OCI-LY3 (cell line): ENCODE data around the gene GRM8.

ENCODE experiments used
- EZH2phosphoT487 ChIP-seq: fragments of 200-600 bp; shearing (Covaris generic); IDR thresholded peaks from 2 replicates; pipeline ENCODE4 v1.6.1; 2018; ENCODE audit warnings: antibody characterized with exemption, mixed run types, low read depth
- TF ChIP-seq, protein P1 (sequence below): fragments of 200-600, 300-600 bp; sonication (generic); IDR thresholded peaks from 2 replicates; pipeline ENCODE4 v1.5.1; 2014; ENCODE audit warnings: antibody characterized with exemption, low read length, low read depth

DNA sequence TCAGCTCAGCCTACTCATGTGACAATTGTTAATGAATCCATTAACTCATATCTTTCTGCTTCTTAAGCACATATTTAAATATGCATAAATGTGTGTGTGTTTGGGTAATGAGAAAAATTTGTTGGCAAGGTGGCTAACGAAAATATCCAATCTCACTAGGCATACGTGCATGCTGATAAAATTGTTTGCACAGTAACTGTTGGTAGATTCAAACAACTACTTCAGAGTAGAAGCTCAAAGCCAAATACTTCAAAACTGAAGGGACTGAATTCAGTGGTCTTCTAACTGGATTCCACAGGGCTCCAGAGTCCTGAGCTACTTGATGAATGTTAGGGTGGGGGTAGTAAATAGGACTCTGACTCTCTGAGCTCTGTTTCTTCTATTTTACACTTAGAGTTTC is 757.0 kb downstream of the GRM8 start:
- TF ChIP-seq, protein P1, sequence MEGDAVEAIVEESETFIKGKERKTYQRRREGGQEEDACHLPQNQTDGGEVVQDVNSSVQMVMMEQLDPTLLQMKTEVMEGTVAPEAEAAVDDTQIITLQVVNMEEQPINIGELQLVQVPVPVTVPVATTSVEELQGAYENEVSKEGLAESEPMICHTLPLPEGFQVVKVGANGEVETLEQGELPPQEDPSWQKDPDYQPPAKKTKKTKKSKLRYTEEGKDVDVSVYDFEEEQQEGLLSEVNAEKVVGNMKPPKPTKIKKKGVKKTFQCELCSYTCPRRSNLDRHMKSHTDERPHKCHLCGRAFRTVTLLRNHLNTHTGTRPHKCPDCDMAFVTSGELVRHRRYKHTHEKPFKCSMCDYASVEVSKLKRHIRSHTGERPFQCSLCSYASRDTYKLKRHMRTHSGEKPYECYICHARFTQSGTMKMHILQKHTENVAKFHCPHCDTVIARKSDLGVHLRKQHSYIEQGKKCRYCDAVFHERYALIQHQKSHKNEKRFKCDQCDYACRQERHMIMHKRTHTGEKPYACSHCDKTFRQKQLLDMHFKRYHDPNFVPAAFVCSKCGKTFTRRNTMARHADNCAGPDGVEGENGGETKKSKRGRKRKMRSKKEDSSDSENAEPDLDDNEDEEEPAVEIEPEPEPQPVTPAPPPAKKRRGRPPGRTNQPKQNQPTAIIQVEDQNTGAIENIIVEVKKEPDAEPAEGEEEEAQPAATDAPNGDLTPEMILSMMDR, result no peak
- TF ChIP-seq EZH2phosphoT487, result no peak
